Muscle layer of colon (tissue), 2 donors: ENCODE data around the gene GLRX3.

ENCODE experiments used
- H3K27ac ChIP-seq: one replicate; pipeline ENCODE4 v1.7.0; 2013; ENCODE audit warnings: low read depth, mild to moderate bottlenecking, low read length, moderate library complexity
- H3K27me3 ChIP-seq, 2 donors: one replicate each; pipeline ENCODE4 v1.7.0; 2013; ENCODE audit warnings: low read length in 2 of 2, mild to moderate bottlenecking in 2 of 2; ENCODE audit not compliant: insufficient read depth in 2 of 2, control insufficient read depth in 1 of 2
- H3K36me3 ChIP-seq: one replicate; pipeline ENCODE4 v1.7.0; 2013; ENCODE audit warnings: mild to moderate bottlenecking, low read length; ENCODE audit not compliant: insufficient read depth
- H3K4me1 ChIP-seq: one replicate; pipeline ENCODE4 v1.7.0; 2013; ENCODE audit warnings: mild to moderate bottlenecking, low read length; ENCODE audit not compliant: insufficient read depth
- H3K4me3 ChIP-seq, 2 donors: one replicate each; pipeline ENCODE4 v1.7.0; 2013; ENCODE audit warnings: low read length in 2 of 2, low read depth in 1 of 2, mild to moderate bottlenecking in 1 of 2, moderate library complexity in 1 of 2
- H3K9ac ChIP-seq: one replicate; pipeline ENCODE4 v1.7.0; 2013; ENCODE audit warnings: low read length
- H3K9me3 ChIP-seq: one replicate; pipeline ENCODE4 v1.7.0; 2013; ENCODE audit warnings: mild to moderate bottlenecking, low read length
- donor health status: abdominal sarcoma.
- donor health status: Adenocarcinoma of cecum.

GLRX3 gene

GRCh38 chr10:130191380-130191779 is 55.2 kb downstream of the GLRX3 start:
- Histone ChIP-seq H3K36me3 (no peaks in the 10 kb centered on the region), H3K27ac (no peak overlapping the region), H3K4me3 (no peak overlapping the region), H3K4me1 (no peaks in the 10 kb centered on the region), H3K9me3 (no peaks in the 10 kb centered on the region), H3K27me3 (peaks cover 0 to 6% of the 10 kb centered on the region in 2 donors), H3K9ac (no peak overlapping the region)

- no peak overlapping the region for H3K9ac ChIP-seq
Measured at GRCh38 chr10:130192276-130192848, 56.2 kb downstream of the GLRX3 start.

GRCh38 chr10:130193033-130193432 is 56.8 kb downstream of the GLRX3 start:
- H3K36me3 ChIP-seq: no peaks in the 10 kb centered on the region
- no peaks in the 10 kb centered on the region for H3K4me1 ChIP-seq
- no peak overlapping the region for H3K9ac ChIP-seq
- H3K4me3 ChIP-seq: no peak overlapping the region
- H3K9me3 ChIP-seq: no peaks in the 10 kb centered on the region
- peaks cover 0 to 6% of the 10 kb centered on the region in 2 donors for H3K27me3 ChIP-seq
- H3K27ac ChIP-seq: no peak overlapping the region

More at GRCh38 chr10:130192276-130192848, 56.2 kb downstream of the GLRX3 start:
- H3K4me3 ChIP-seq: no peak overlapping the region
- no peaks in the 10 kb centered on the region for H3K4me1 ChIP-seq
- H3K27me3 ChIP-seq: peaks cover 0 to 6% of the 10 kb centered on the region in 2 donors
- H3K27ac ChIP-seq: no peak overlapping the region
- H3K36me3 ChIP-seq: no peaks in the 10 kb centered on the region
- no peaks in the 10 kb centered on the region for H3K9me3 ChIP-seq

GRCh38 chr10:130193493-130194193 is 57.5 kb downstream of the GLRX3 start:
- H3K9ac ChIP-seq: no peak overlapping the region
- H3K4me1 ChIP-seq: no peaks in the 10 kb centered on the region
- no peak overlapping the region for H3K4me3 ChIP-seq
- no peaks in the 10 kb centered on the region for H3K36me3 ChIP-seq
- H3K27ac ChIP-seq: no peak overlapping the region
- H3K27me3 ChIP-seq: peaks cover 0 to 6% of the 10 kb centered on the region in 2 donors
- no peaks in the 10 kb centered on the region for H3K9me3 ChIP-seq

- H3K36me3 ChIP-seq: no peaks in the 10 kb centered on the region
- no peaks in the 10 kb centered on the region for H3K9me3 ChIP-seq
- H3K27ac ChIP-seq: no peak overlapping the region
- no peaks in the 10 kb centered on the region for H3K4me1 ChIP-seq
- no peak overlapping the region for H3K4me3 ChIP-seq
- H3K9ac ChIP-seq: no peak overlapping the region
- H3K27me3 ChIP-seq: peaks cover 0 to 6% of the 10 kb centered on the region in 2 donors
Measured at GRCh38 chr10:130194194-130194990, 58.2 kb downstream of the GLRX3 start.

- H3K27ac ChIP-seq: no peak overlapping the region
- no peaks in the 10 kb centered on the region for H3K36me3 ChIP-seq
- peaks cover 0 to 6% of the 10 kb centered on the region in 2 donors for H3K27me3 ChIP-seq
- H3K4me1 ChIP-seq: no peaks in the 10 kb centered on the region
- H3K9me3 ChIP-seq: no peaks in the 10 kb centered on the region
- H3K9ac ChIP-seq: no peak overlapping the region
- H3K4me3 ChIP-seq: no peak overlapping the region
Measured at GRCh38 chr10:130194991-130195645, 58.9 kb downstream of the GLRX3 start.

GRCh38 chr10:130195746-130196294 is 59.6 kb downstream of the GLRX3 start:
- Histone ChIP-seq H3K9ac (no peak overlapping the region), H3K9me3 (no peaks in the 10 kb centered on the region), H3K36me3 (no peaks in the 10 kb centered on the region), H3K4me1 (no peaks in the 10 kb centered on the region), H3K27me3 (peaks cover 0 to 2% of the 10 kb centered on the region in 2 donors), H3K4me3 (no peak overlapping the region), H3K27ac (no peak overlapping the region)

GRCh38 chr10:130196511-130197487 is 60.6 kb downstream of the GLRX3 start:
- Histone ChIP-seq H3K36me3 (no peaks in the 10 kb centered on the region), H3K27ac (no peak overlapping the region), H3K4me1 (no peaks in the 10 kb centered on the region), H3K4me3 (no peak overlapping the region), H3K27me3 (no peaks in the 10 kb centered on the region), H3K9me3 (no peaks in the 10 kb centered on the region), H3K9ac (no peak overlapping the region)

- Histone ChIP-seq H3K9me3 (no peaks in the 10 kb centered on the region), H3K27me3 (no peaks in the 10 kb centered on the region), H3K4me3 (no peak overlapping the region), H3K36me3 (no peaks in the 10 kb centered on the region), H3K9ac (no peak overlapping the region), H3K27ac (no peak overlapping the region), H3K4me1 (no peaks in the 10 kb centered on the region)
Measured at GRCh38 chr10:130198651-130199050, 62.5 kb downstream of the GLRX3 start.

GRCh38 chr10:130200179-130201042 is 64.2 kb downstream of the GLRX3 start:
- no peaks in the 10 kb centered on the region for H3K36me3 ChIP-seq
- no peak overlapping the region for H3K27ac ChIP-seq
- no peaks in the 10 kb centered on the region for H3K27me3 ChIP-seq
- no peaks in the 10 kb centered on the region for H3K9me3 ChIP-seq
- no peak overlapping the region for H3K9ac ChIP-seq
- H3K4me3 ChIP-seq: no peak overlapping the region
- H3K4me1 ChIP-seq: no peaks in the 10 kb centered on the region
